Measurements from ENCODE around the gene NDST1.

DNA sequence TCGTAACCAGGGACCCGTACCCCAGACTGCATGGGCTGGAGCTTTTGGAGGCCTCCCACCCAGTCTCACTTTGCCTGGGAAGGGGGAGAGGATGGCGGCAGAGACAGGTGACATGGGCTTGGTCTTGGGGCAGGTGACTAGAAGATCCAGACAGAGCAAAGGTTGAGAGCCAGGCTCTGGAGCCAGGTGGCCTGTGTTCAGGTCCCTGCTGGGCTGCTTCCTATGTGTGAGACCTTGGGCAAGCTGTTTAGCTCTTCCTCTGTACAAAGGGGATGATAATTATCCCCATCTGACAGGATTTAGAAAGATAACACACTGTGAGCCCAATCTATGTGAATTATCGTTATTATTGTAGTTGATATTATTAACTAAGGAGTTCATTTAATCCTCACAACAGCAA, 16.1 kb upstream of the NDST1 start:
- TF ChIP-seq, protein P1, sequence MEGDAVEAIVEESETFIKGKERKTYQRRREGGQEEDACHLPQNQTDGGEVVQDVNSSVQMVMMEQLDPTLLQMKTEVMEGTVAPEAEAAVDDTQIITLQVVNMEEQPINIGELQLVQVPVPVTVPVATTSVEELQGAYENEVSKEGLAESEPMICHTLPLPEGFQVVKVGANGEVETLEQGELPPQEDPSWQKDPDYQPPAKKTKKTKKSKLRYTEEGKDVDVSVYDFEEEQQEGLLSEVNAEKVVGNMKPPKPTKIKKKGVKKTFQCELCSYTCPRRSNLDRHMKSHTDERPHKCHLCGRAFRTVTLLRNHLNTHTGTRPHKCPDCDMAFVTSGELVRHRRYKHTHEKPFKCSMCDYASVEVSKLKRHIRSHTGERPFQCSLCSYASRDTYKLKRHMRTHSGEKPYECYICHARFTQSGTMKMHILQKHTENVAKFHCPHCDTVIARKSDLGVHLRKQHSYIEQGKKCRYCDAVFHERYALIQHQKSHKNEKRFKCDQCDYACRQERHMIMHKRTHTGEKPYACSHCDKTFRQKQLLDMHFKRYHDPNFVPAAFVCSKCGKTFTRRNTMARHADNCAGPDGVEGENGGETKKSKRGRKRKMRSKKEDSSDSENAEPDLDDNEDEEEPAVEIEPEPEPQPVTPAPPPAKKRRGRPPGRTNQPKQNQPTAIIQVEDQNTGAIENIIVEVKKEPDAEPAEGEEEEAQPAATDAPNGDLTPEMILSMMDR (IDR thresholded peaks at IDR 0.05) = no peak
- no peak for TF ChIP-seq POLR2A (IDR thresholded peaks at IDR 0.05)
